Hepatocyte (in vitro differentiated cells): ENCODE data around the gene OR11H7. TPM values are rescaled to one million over a fixed set of nuclear protein-coding genes. Genes with fewer than 3 reads are reported as not detected.
"Not testable (repeated sequence)": the region's sequence is repeated elsewhere in the genome, so short reads cannot be mapped to it uniquely, and the experiment has no call there.

Source experiments
- DNase-seq: peaks from one replicate; pipeline ENCODE4 v3.0.0-alpha.2; 2016; ENCODE audit warnings: low spot score
- H2AFZ ChIP-seq: fragments of 200-600 bp; sonication (generic); 2 replicates; pipeline ENCODE4 v1.6.0; 2016; ENCODE audit warnings: antibody characterized with exemption, mild to moderate bottlenecking
- H3K27ac ChIP-seq: fragments of 200-600 bp; sonication (generic); 2 replicates; pipeline ENCODE4 v1.5.1; 2016; ENCODE audit warnings: mild to moderate bottlenecking
- H3K27me3 ChIP-seq: fragments of 200-600 bp; sonication (generic); 2 replicates; pipeline ENCODE4 v1.6.1; 2016
- H3K36me3 ChIP-seq: fragments of 200-600 bp; sonication (generic); replicated peaks from 2 replicates; pipeline ENCODE4 v1.5.1; 2016; ENCODE audit warnings: low read depth; ENCODE audit not compliant: insufficient read depth
- H3K4me1 ChIP-seq: fragments of 200-600 bp; sonication (generic); 2 replicates; pipeline ENCODE4 v1.5.1; 2016; ENCODE audit warnings: mild to moderate bottlenecking, moderate library complexity; ENCODE audit not compliant: insufficient read depth
- H3K4me2 ChIP-seq: fragments of 200-600 bp; sonication (generic); 2 replicates; pipeline ENCODE4 v1.6.0; 2016
- H3K4me3 ChIP-seq: fragments of 200-600 bp; sonication (generic); 2 replicates; pipeline ENCODE4 v1.5.1; 2016; ENCODE audit warnings: mild to moderate bottlenecking
- H3K79me2 ChIP-seq: fragments of 200-600 bp; sonication (generic); 2 replicates; pipeline ENCODE4 v1.6.0; 2017; ENCODE audit warnings: mild to moderate bottlenecking
- H3K9me2 ChIP-seq: fragments of 200-600 bp; sonication (generic); replicated peaks from 2 replicates; pipeline ENCODE4 v1.6.0; 2017; ENCODE audit warnings: mild to moderate bottlenecking; ENCODE audit not compliant: insufficient read depth
- H3K9me3 ChIP-seq: fragments of 200-600 bp; sonication (generic); 2 replicates; pipeline ENCODE4 v1.5.1; 2016; ENCODE audit warnings: low read depth, mild to moderate bottlenecking
- H4K20me1 ChIP-seq: fragments of 200-600 bp; sonication (generic); 2 replicates; pipeline ENCODE4 v1.6.0; 2016; ENCODE audit warnings: mild to moderate bottlenecking; ENCODE audit not compliant: insufficient read depth, poor library complexity, severe bottlenecking
- EZH2 ChIP-seq: fragments of 200-600 bp; sonication (generic); IDR thresholded peaks from 2 replicates; pipeline ENCODE4 v1.6.1; 2016; ENCODE audit warnings: antibody characterized with exemption, mild to moderate bottlenecking, borderline replicate concordance
- EZH2phosphoT487 ChIP-seq: fragments of 200-600 bp; sonication (generic); IDR thresholded peaks from one replicate; pipeline ENCODE4 v1.6.1; 2018; ENCODE audit warnings: antibody characterized with exemption, mild to moderate bottlenecking, low read depth, moderate library complexity; ENCODE audit not compliant: unreplicated experiment, severe bottlenecking
- WGBS: methylation state at CpG from one replicate; pipeline ENCODE4 v1.1.6; 2016; ENCODE audit warnings: low lambda C conversion rate; ENCODE audit errors: missing lambda C conversion rate; 5-methylcytosine and 5-hydroxymethylcytosine counted together
- polyA plus RNA-seq: library from polyadenylated mRNA; unstranded; fragments of >200 nt; fragmentation: Nextera tagmentation; extraction: Ambion mirVana; gene quantifications from 2 replicates; pipeline ENCODE4 v1.2.1, GENCODE V29; 2016
- total RNA-seq: library from RNA; depleted of rRNA; stranded (reverse); fragments of >200 nt; gene quantifications from 2 replicates; pipeline ENCODE4 v1.2.3, GENCODE V29; 2014
- TF ChIP-seq, protein P1 (sequence below): fragments of 200-600 bp; sonication (generic); IDR thresholded peaks from 2 replicates; pipeline ENCODE4 v1.5.1; 2016; ENCODE audit warnings: antibody characterized with exemption, mild to moderate bottlenecking; ENCODE audit not compliant: poor library complexity

The OR11H7 gene
- total and polyA plus RNA-seq, 2 experiments from 2014 or later = not detected

DNA sequence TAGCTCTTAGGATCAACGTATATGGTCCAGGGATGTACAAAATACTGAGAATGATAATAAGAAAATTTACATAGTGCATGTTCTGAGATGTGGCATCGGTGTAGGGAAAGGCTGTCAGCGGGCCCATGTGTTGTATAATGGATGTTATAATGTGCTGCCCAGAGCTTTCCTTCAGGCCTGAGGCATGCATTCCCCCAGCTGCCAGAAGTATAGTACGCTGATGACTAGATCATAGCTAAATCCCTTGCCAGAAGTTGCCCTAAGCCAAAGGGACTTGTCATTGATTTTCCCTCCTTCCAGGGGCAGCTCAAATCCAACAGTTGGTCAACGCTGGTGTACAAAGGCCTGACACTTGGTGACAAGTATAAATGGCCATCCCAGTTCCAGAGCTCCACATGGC, 44.6 kb upstream of the OR11H7 start:
- Histone ChIP-seq H3K9me2 (no peaks in the 10 kb centered on the region), H3K9me3 (no peaks in the 10 kb centered on the region), H3K36me3 (no peaks in the 10 kb centered on the region), H3K79me2 (no peaks in the 10 kb centered on the region), H3K4me2 (no peak overlapping the region), H3K27me3 (no peaks in the 10 kb centered on the region), H3K27ac (no peak overlapping the region), H3K4me1 (no peaks in the 10 kb centered on the region), H2AFZ (no peak overlapping the region), H4K20me1 (no peaks in the 10 kb centered on the region), H3K4me3 (no peak overlapping the region)
- TF ChIP-seq, protein P1, sequence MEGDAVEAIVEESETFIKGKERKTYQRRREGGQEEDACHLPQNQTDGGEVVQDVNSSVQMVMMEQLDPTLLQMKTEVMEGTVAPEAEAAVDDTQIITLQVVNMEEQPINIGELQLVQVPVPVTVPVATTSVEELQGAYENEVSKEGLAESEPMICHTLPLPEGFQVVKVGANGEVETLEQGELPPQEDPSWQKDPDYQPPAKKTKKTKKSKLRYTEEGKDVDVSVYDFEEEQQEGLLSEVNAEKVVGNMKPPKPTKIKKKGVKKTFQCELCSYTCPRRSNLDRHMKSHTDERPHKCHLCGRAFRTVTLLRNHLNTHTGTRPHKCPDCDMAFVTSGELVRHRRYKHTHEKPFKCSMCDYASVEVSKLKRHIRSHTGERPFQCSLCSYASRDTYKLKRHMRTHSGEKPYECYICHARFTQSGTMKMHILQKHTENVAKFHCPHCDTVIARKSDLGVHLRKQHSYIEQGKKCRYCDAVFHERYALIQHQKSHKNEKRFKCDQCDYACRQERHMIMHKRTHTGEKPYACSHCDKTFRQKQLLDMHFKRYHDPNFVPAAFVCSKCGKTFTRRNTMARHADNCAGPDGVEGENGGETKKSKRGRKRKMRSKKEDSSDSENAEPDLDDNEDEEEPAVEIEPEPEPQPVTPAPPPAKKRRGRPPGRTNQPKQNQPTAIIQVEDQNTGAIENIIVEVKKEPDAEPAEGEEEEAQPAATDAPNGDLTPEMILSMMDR = no peak
- TF ChIP-seq EZH2phosphoT487 (no peak), EZH2 (no peak)
- no peak for DNase-seq
- 51% methylated on average over 5 of the region's 5 CpGs for WGBS

DNA sequence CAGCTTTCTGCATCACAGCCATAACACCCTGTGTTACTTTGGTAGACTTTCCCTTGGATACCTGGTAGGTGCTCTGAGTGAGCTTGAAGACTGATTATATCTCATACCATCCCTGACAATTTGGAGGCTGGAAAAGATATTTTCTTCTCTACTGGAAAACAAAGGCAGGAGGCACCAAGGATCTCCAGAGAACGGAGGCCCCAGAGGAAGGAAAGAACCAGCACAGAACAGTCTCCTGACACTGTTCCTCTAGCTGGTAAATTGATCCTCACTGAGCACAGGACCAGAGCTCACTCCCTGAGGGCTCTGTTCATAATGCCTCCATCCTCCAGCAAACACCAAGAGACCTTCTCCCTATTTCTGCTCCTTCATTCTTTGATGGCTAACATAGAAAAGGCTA, 38.2 kb upstream of the OR11H7 start, which contains the start of gene OR11G2:
Gene OR11G2 (plus strand): TSS at position 301 of the 400 bp plus-strand sequence. CDS start 6,542 bp downstream, outside the sequence.
- DNase-seq = no peak
- Histone ChIP-seq H3K9me2 (no peaks in the 10 kb centered on the region), H3K27me3 (no peaks in the 10 kb centered on the region), H3K27ac (no peak within 1 kb of the TSS), H3K9me3 (no peaks in the 10 kb centered on the region), H3K4me3 (no peak within 1 kb of the TSS), H2AFZ (no peak within 1 kb of the TSS), H3K4me2 (no peak within 1 kb of the TSS), H4K20me1 (no peaks in the 10 kb centered on the region), H3K79me2 (no peaks in the 10 kb centered on the region), H3K4me1 (no peaks in the 10 kb centered on the region), H3K36me3 (no peaks in the 10 kb centered on the region)
- 30% methylated on average over 1 of the region's 1 CpG for WGBS
- TF ChIP-seq, protein P1 = no peak
- TF ChIP-seq EZH2phosphoT487 = no peak
- TF ChIP-seq EZH2 = no peak

DNA sequence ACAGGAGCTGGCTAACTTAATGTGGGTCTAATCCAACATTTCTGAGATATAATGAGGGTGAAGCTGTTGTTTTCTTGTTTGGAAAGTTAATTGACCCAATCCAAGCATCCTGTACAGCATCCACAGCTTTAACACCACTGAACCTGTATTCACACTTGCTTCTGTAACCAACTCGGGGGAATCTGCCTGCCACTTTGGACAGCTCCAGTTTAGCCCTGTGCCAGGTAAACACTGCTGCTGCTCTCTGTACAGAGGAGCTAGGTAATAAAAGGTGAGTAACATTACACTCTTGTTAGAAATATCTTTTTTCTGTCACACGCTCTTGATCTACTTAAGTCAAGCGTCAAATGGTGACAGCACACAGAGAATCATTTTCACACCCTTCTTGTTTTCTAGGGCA, 37.4 kb upstream of the OR11H7 start:
- Histone ChIP-seq H3K27ac (no peak overlapping the region), H3K79me2 (no peaks in the 10 kb centered on the region), H3K36me3 (no peaks in the 10 kb centered on the region), H3K9me3 (no peaks in the 10 kb centered on the region), H3K4me2 (no peak overlapping the region), H3K4me3 (no peak overlapping the region), H3K27me3 (no peaks in the 10 kb centered on the region), H2AFZ (no peak overlapping the region), H4K20me1 (no peaks in the 10 kb centered on the region), H3K4me1 (no peaks in the 10 kb centered on the region), H3K9me2 (no peaks in the 10 kb centered on the region)
- TF ChIP-seq EZH2 (no peak), EZH2phosphoT487 (no peak)
- TF ChIP-seq, protein P1 = no peak
- no peak for DNase-seq
- WGBS = 70% methylated on average over 3 of the region's 3 CpGs

DNA sequence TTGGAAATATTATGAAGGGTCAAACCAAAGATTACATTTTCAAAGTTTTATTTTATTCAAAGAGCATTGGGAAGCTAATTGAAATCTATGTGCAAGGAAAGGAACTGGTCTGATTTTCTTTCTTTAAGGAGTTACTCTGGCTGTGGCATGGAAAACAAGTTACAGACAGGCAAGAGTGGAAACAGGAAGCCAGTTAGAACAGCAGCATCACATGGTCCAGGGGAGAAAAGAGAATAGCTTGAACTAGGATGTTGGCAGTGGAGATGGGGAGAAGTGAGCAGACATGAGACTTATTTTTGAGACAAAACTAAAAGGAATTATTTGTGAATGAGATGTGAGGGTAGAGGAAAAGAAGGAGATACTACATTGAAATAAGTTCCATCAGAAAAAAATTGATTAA, 34.7 kb upstream of the OR11H7 start:
- H3K79me2 ChIP-seq = no peaks in the 10 kb centered on the region
- no peak overlapping the region for H3K4me2 ChIP-seq
- no peak overlapping the region for H2AFZ ChIP-seq
- no peaks in the 10 kb centered on the region for H3K4me1 ChIP-seq
- H3K9me3 ChIP-seq = no peaks in the 10 kb centered on the region
- no peaks in the 10 kb centered on the region for H3K36me3 ChIP-seq
- no peaks in the 10 kb centered on the region for H3K27me3 ChIP-seq
- H3K9me2 ChIP-seq = no peaks in the 10 kb centered on the region
- H3K27ac ChIP-seq = no peak overlapping the region
- no peak for DNase-seq
- no peaks in the 10 kb centered on the region for H4K20me1 ChIP-seq
- TF ChIP-seq EZH2phosphoT487 (no peak), EZH2 (no peak)
- TF ChIP-seq, protein P1 = no peak
- no peak overlapping the region for H3K4me3 ChIP-seq

DNA sequence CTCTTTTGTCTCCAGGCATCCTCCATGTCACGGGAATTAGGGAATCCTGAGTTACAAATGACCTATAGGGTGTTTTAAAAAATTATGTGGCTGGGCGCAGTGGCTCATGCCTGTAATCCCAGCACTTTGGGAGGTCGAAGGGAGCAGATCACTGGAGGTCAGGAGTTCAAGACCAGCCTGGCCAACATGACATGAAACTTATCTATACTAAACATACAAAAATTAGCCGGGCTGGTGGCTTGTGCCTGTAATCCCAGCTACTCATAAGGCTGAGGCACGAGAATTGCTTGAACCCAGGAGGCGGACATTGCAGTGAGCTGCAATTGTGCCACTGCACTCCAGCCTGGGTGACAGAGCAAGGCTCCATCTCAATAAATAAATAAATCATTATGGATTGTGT, 33.6 kb upstream of the OR11H7 start:
- not testable (repeated sequence) for H3K79me2 ChIP-seq

More for the DNA sequence above, 33.6 kb upstream of the OR11H7 start:
- not testable (repeated sequence) for H3K27ac ChIP-seq, H3K36me3 ChIP-seq, H3K4me2 ChIP-seq, H3K9me3 ChIP-seq, H3K9me2 ChIP-seq, H4K20me1 ChIP-seq, H2AFZ ChIP-seq, H3K27me3 ChIP-seq, DNase-seq, H3K4me3 ChIP-seq, H3K4me1 ChIP-seq
- 68% methylated on average over 6 of the region's 6 CpGs for WGBS
